C4-2B (cell line): ENCODE measurements around the gene KCNJ12.

ENCODE experiments used
- H3K27ac ChIP-seq: fragments of 450-650 bp; 2 replicates; pipeline ENCODE4 v1.5.1; 2017
- CTCF ChIP-seq: fragments of 450-650 bp; conservative IDR thresholded peaks from 2 replicates; pipeline ENCODE4 v1.5.1; 2017; ENCODE audit warnings: mild to moderate bottlenecking
- ZFX ChIP-seq: fragments of 450-650 bp; IDR thresholded peaks from 2 replicates; pipeline ENCODE4 v1.6.1; 2017

The KCNJ12 gene

GRCh38 chr17:21365016-21365415 is 11.1 kb upstream of the KCNJ12 start:
- TF ChIP-seq ZFX (no peak), CTCF (no peak)
- no peak overlapping the region for H3K27ac ChIP-seq

GRCh38 chr17:21368545-21369246 is 7.5 kb upstream of the KCNJ12 start:
- TF ChIP-seq ZFX: no peak
- no peak for TF ChIP-seq CTCF
- no peak overlapping the region for H3K27ac ChIP-seq

- H3K27ac ChIP-seq: no peak overlapping the region
- TF ChIP-seq ZFX: no peak
- TF ChIP-seq CTCF: no peak
Observed at GRCh38 chr17:21369395-21369794, 6.8 kb upstream of the KCNJ12 start.

- TF ChIP-seq ZFX: no peak
- no peak for TF ChIP-seq CTCF
- no peak overlapping the region for H3K27ac ChIP-seq
Observed at GRCh38 chr17:21370430-21370829, 5.7 kb upstream of the KCNJ12 start.

- no peak for TF ChIP-seq ZFX
- TF ChIP-seq CTCF: no peak
- no peak overlapping the region for H3K27ac ChIP-seq
Observed at GRCh38 chr17:21371511-21372081, 4.6 kb upstream of the KCNJ12 start.

- H3K27ac ChIP-seq: no peak overlapping the region
- TF ChIP-seq CTCF: no peak
- no peak for TF ChIP-seq ZFX
Observed at GRCh38 chr17:21372256-21372954, 3.8 kb upstream of the KCNJ12 start.

GRCh38 chr17:21373036-21373435 is 3.1 kb upstream of the KCNJ12 start:
- no peak overlapping the region for H3K27ac ChIP-seq
- no peak for TF ChIP-seq CTCF
- no peak for TF ChIP-seq ZFX
